Fibroblast of lung (primary cell): Measurements from ENCODE around the gene CLMN. TPM values are rescaled to one million over a fixed set of nuclear protein-coding genes. Genes with fewer than 3 reads are reported as not detected.

Experiments used
- DNase-seq, 2 donors: peaks; one replicate each; pipeline versions ENCODE4 v3.0.0 to v3.0.0-alpha.2; 2010; ENCODE audit warnings: low read depth in 2 of 2
- H2AFZ ChIP-seq: 2 replicates; pipeline ENCODE4 v1.5.1; 2012; ENCODE audit warnings: low read length, control low read depth, inconsistent platforms
- H3K27ac ChIP-seq: 2 replicates; pipeline ENCODE4 v1.5.1; 2011; ENCODE audit warnings: low read length, control low read depth; ENCODE audit not compliant: insufficient read depth
- H3K27me3 ChIP-seq: 2 replicates; pipeline ENCODE4 v1.5.1; 2011; ENCODE audit warnings: mild to moderate bottlenecking, low read length; ENCODE audit not compliant: control insufficient read depth, insufficient read depth
- H3K36me3 ChIP-seq: 2 replicates; pipeline ENCODE4 v1.5.1; 2011; ENCODE audit warnings: low read length; ENCODE audit not compliant: control insufficient read depth, insufficient read depth
- H3K4me1 ChIP-seq: 2 replicates; pipeline ENCODE4 v1.5.1; 2011; ENCODE audit warnings: low read length; ENCODE audit not compliant: control insufficient read depth, insufficient read depth; ENCODE audit errors: extremely low read depth
- H3K4me2 ChIP-seq: 2 replicates; pipeline ENCODE4 v1.5.1; 2011; ENCODE audit warnings: low read length, control low read depth; ENCODE audit not compliant: insufficient read depth; ENCODE audit errors: extremely low read depth
- H3K4me3 ChIP-seq, 4 experiments: fragments of 200-600 bp in 1 of 4; sonication (generic) in 1 of 4; replicated peaks in 1 of 4; 2 replicates each; pipeline ENCODE4 v1.5.1; 2011 to 2016; ENCODE audit warnings: low read length in 4 of 4, low read depth in 3 of 4, mild to moderate bottlenecking in 3 of 4, control low read depth in 2 of 4, inconsistent platforms in 1 of 4, mixed read lengths in 1 of 4; ENCODE audit not compliant: insufficient read depth in 1 of 4; ENCODE audit errors: control extremely low read depth in 1 of 4
- H3K79me2 ChIP-seq: 2 replicates; pipeline ENCODE4 v1.5.1; 2012; ENCODE audit warnings: mild to moderate bottlenecking, low read length, inconsistent platforms; ENCODE audit not compliant: control insufficient read depth, insufficient read depth
- H3K9ac ChIP-seq: 2 replicates; pipeline ENCODE4 v1.5.1; 2011; ENCODE audit warnings: mild to moderate bottlenecking, low read length, control low read depth; ENCODE audit not compliant: insufficient read depth
- H3K9me3 ChIP-seq: 2 replicates; pipeline ENCODE4 v1.5.1; 2012; ENCODE audit warnings: low read depth, low read length; ENCODE audit not compliant: control insufficient read depth, insufficient read depth
- H4K20me1 ChIP-seq: 2 replicates; pipeline ENCODE4 v1.5.1; 2011; ENCODE audit warnings: low read length; ENCODE audit not compliant: control insufficient read depth, insufficient read depth; ENCODE audit errors: extremely low read depth
- CTCF ChIP-seq, 2 donors: IDR thresholded peaks in 1 of 2; conservative IDR thresholded peaks in 1 of 2; 1 replicate in 1 of 2; 2 replicates in 1 of 2; pipeline ENCODE4 v1.5.1; 2011 to 2012; ENCODE audit warnings: low read length in 2 of 2, control low read depth in 1 of 2, inconsistent platforms in 1 of 2, low read depth in 1 of 2, mild to moderate bottlenecking in 1 of 2
- EZH2 ChIP-seq: IDR thresholded peaks from 2 replicates; pipeline ENCODE4 v1.5.1; 2012; ENCODE audit warnings: low read length, control low read depth, mild to moderate bottlenecking; ENCODE audit errors: missing control alignments
- polyA plus RNA-seq, 2 donors: library from polyadenylated mRNA; depleted of rRNA in 1 of 2; stranded (reverse) in 1 of 2; unstranded in 1 of 2; fragments of >200 nt; gene quantifications; 2 replicates each; pipeline ENCODE4 v1.2.1, GENCODE V29; 2011 to 2012; ENCODE audit warnings: missing spikeins in 1 of 2
- total RNA-seq: library from RNA; depleted of rRNA; stranded (reverse); fragments of >200 nt; gene quantifications from 2 replicates; pipeline ENCODE4 v1.2.1, GENCODE V29; 2014

CLMN gene
- total and polyA plus RNA-seq, 2 donors (not counting 1 experiment from before 2014, with no cell fraction given), result 0.83 to 2.7 TPM

- Histone ChIP-seq H3K4me3 (no peak overlapping the region), H3K36me3 (no peaks in the 10 kb centered on the region), H3K27me3 (no peaks in the 10 kb centered on the region), H4K20me1 (no peaks in the 10 kb centered on the region), H3K4me1 (no peaks in the 10 kb centered on the region), H3K27ac (no peak overlapping the region), H3K9ac (no peak overlapping the region), H3K9me3 (no peaks in the 10 kb centered on the region), H3K4me2 (no peak overlapping the region), H2AFZ (no peak overlapping the region), H3K79me2 (no peaks in the 10 kb centered on the region)
- DNase-seq, result no peak
- TF ChIP-seq EZH2, result no peak
- no peak for TF ChIP-seq CTCF (conservative IDR thresholded peaks at IDR 0.05 in 1 of 2, IDR thresholded peaks at IDR 0.05 in 1 of 2; ENCODE audit: low read depth in 1 of 2, low read length in 2 of 2)
Observed at GRCh38 chr14:95363468-95363954, 43.8 kb upstream of the CLMN start.

DNA sequence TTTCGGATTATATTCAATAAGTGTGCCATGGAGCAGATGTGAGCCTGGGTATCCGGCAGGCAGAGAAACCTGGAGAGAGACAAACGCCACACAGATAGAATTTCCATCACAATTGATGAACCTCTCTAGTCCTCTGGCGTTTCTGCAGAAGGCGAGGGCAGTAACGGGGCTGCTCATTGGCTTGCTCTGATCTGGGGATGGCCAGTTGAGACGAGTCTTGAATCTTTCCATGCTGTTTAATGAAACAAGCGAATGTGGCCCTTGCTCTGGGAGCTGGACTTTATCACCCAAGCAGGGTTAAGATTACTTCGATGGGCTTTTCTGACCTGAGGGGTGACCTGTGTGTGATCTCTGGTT is 42.4 kb upstream of the CLMN start:
- Histone ChIP-seq H3K4me1 (no peaks in the 10 kb centered on the region), H3K36me3 (no peaks in the 10 kb centered on the region), H3K4me3 (no peak overlapping the region), H3K27ac (no peak overlapping the region), H3K4me2 (no peak overlapping the region), H3K9me3 (no peaks in the 10 kb centered on the region), H3K9ac (no peak overlapping the region), H3K27me3 (no peaks in the 10 kb centered on the region), H4K20me1 (no peaks in the 10 kb centered on the region), H3K79me2 (no peaks in the 10 kb centered on the region), H2AFZ (no peak overlapping the region)
- no peak for TF ChIP-seq EZH2
- no peak for TF ChIP-seq CTCF (conservative IDR thresholded peaks at IDR 0.05 in 1 of 2, IDR thresholded peaks at IDR 0.05 in 1 of 2; ENCODE audit: low read depth in 1 of 2, low read length in 2 of 2)
- no peak for DNase-seq

DNA sequence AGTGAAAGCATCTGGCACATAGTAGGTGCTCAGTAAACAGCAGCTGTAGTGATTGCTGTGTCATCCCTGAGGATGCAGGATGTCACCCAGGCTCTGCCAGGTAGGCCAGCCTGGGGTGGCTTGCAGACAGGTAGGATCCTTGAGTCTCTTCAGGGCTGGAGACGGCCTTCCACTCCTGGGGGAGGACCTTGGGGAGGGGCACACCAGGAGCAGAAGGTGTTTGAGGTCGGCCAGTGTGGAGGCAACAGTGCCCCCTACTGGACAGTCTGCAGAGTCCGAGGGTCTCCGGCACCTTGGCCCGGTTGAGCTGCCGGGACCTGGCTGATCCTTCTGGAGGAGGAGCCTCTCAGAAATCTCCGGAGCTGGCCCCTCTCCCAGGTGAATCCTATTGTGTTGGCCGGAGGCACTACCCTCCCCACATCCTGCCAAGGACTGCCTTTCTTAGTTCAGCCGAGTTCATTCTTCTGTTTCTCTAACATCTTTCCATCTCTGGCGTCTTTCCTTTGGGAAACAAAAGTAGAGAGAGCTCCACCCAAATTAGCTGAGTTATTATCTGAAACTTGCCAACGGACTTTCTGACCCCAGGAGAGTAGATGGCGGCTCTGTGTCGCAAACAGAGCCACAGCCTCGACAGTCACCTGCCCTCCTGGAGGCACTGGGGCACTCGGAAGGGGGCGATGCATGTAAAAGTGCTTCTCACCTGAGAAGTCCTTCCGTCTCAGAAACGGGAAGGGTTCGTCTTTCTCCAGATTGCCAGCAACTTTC is 41.8 kb upstream of the CLMN start:
- Histone ChIP-seq H3K9ac (no peak overlapping the region), H3K4me2 (no peak overlapping the region), H3K27me3 (no peaks in the 10 kb centered on the region), H3K36me3 (no peaks in the 10 kb centered on the region), H3K4me3 (no peak overlapping the region), H3K9me3 (no peaks in the 10 kb centered on the region), H4K20me1 (no peaks in the 10 kb centered on the region), H3K27ac (no peak overlapping the region), H2AFZ (no peak overlapping the region), H3K4me1 (no peaks in the 10 kb centered on the region), H3K79me2 (no peaks in the 10 kb centered on the region)
- TF ChIP-seq EZH2, result no peak
- peak; percentile 12 to 44 for TF ChIP-seq CTCF (conservative IDR thresholded peaks at IDR 0.05 in 1 of 2, IDR thresholded peaks at IDR 0.05 in 1 of 2; ENCODE audit: low read depth in 1 of 2, low read length in 2 of 2)
- peak in 1 of 2 donors; percentile 6 for DNase-seq
